Right renal cortex interstitium (tissue), 3 donors: ENCODE results near the gene ANKMY1. TPM values are rescaled to one million over a fixed set of nuclear protein-coding genes. Genes with fewer than 3 reads are reported as not detected.
"Not testable (repeated sequence)": the region's sequence is repeated elsewhere in the genome, so short reads cannot be mapped to it uniquely, and the experiment has no call there.

Experiments
- DNase-seq, 3 donors: peaks; one replicate each; pipeline ENCODE4 v3.0.0-alpha.2; 2013; ENCODE audit warnings: low read depth in 3 of 3, low spot score in 2 of 3
- polyA plus RNA-seq, 3 donors: library from polyadenylated mRNA; unstranded; fragments of 120-200 nt; gene quantifications; one replicate each; pipeline ENCODE4 v1.2.1, GENCODE V29; 2013; ENCODE audit not compliant: insufficient read length in 3 of 3

The ANKMY1 gene
- polyA plus RNA-seq, 3 donors, result 8.7 to 11.9 (median 9.0) TPM

GRCh38 chr2:240524963-240525718 lies 32.6 kb downstream of the ANKMY1 start:
- no peak for DNase-seq

GRCh38 chr2:240523451-240524281 lies 34.1 kb downstream of the ANKMY1 start:
- no peak for DNase-seq

GRCh38 chr2:240522406-240522805 lies 35.4 kb downstream of the ANKMY1 start:
- no peak for DNase-seq

DNA sequence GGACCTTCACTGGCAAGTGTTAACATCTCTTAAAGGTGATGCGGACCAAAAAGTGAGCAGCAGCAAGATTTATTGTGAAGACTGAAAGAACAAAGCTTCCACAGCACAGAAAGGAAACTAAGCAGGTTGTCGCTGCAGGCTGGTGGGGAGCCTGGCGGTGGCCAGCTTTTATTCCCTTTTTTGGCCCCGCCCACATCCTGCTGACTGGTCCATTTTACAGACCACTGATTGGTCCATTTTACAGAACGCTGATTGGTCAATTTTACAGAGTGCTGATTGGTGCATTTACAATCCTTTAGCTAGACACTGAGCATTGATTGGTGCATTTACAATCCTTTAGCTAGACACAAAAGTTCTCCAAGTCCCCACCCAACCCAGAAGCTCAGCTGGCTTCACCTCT lies 35.9 kb downstream of the ANKMY1 start:
- DNase-seq, result not testable (repeated sequence)

DNA sequence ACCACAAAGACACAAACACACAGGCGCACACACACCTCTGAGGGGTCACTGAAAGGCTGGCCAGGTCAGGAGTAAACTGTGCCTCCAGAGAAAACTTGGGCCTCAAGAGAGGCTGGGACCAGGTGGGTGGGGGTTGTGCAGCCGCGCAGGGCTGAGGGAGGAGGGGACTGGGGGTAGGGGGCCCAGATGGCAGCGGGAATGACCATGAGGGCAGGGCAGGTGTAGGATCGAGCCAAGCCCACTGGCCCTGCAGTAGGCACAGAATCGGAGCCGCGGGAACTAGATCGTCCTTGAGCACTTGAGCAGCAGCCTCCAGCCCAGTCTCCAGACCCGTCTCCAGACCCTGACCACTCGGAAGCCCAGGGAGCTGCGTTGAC lies 36.8 kb downstream of the ANKMY1 start:
- no peak for DNase-seq

GRCh38 chr2:240520130-240520973 lies 37.4 kb downstream of the ANKMY1 start:
- DNase-seq, result no peak

GRCh38 chr2:240519396-240520129 lies 38.2 kb downstream of the ANKMY1 start:
- no peak for DNase-seq

GRCh38 chr2:240518981-240519380 lies 38.8 kb downstream of the ANKMY1 start:
- DNase-seq, result no peak

DNA sequence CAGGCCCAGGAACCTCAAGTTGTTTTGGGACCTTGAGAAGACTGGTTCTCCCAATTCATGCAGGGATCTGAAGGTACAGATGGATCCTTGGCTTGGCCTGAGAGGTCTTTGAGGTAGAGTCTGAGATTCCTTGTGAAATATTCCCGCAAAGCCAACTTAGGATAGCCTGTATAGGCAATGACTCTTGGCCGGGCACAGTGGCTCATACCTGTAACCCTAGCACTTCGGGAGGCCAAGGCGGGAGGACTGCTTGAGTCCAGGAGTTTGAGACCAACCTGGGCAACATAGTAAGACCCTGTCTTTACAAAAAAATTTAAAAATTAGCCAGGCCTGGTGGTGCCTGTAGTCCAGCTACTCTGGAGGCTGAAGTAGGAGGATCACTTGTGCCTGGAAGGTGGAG lies 40.4 kb downstream of the ANKMY1 start:
- no peak for DNase-seq

- no peak for DNase-seq
Measured at GRCh38 chr2:240514631-240515030, 43.2 kb downstream of the ANKMY1 start.

- no peak for DNase-seq
Measured at GRCh38 chr2:240513549-240514287, 44.1 kb downstream of the ANKMY1 start.

GRCh38 chr2:240512666-240513535 lies 44.9 kb downstream of the ANKMY1 start:
- no peak for DNase-seq

GRCh38 chr2:240512109-240512485 lies 45.7 kb downstream of the ANKMY1 start:
- no peak for DNase-seq

DNA sequence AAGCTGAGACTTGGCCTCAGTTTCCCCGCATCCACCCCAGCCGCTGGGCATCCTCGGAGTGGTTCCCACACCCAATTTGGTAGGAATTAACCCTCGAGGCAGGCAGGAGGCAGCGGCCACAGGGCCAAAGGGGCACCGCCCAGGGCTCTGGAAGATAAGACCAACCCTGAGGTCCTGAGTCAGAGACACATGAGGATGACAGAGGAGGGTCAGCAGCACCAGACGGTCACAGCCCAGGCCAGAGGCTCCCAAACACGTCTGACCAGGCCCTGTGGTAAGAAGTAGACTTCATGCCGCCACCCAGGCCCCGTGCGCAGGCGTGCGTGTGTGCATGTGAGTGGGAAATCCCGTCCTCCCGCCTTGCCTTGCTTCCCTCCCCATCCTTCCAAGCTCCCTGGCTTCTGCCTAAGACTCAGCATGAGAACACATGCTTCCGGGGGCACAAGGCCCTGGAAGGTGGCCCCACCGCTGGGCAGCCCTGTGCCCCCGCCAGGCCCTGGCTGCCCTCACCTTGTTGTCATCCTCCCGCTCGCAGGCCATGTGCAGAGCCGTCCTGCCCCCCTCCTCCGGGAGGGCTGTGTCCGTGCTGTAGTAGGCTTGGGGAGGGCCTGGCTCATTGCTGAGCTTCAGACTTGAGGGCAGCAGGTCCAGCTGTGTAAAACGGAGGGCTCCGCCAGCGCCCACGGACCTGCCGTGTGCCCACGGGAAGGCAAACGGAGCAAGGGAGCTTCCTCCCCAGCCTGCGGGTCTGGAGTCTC lies 46.3 kb downstream of the ANKMY1 start:
- no peak for DNase-seq

DNA sequence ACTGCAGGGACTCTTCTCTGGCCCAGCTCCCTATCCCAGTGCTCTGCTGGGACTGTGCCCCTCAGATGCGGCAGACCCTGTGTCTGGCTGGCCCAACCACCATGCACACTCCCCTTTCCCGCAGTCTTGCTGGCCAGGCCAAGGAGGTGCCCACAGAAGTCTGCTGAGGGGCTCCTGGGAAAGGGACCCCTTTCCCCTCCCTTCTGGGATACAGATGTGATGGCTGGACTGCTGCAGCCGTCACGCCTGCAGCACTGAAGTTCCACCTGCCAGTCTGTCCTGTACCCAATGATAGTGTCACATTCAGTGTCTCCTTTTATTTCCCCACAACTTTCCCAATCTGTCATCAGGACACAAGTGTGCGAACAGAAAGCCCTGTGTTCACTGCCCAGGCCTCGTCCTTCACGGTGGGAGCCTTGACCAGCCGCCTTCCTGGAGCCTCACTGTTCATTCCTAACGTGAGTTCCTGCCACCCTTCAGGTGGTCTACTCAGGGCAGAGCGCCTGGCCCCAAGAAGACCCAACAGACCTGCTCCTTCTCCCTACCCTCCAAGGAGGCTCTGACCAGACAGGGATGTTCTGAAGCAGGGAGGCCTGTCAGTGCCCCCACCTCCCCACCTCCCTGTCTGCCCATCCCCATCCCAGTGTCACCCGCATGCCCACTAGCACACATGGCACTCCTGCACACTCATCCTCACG lies 47.1 kb downstream of the ANKMY1 start:
- DNase-seq, result no peak

GRCh38 chr2:240509667-240510512 lies 47.9 kb downstream of the ANKMY1 start:
- no peak for DNase-seq
